Mesenchymal stem cell (in vitro differentiated cells and primary cell): Measurements from ENCODE around the gene SMIM44.

Source experiments
- DNase-seq: peaks from one replicate; pipeline ENCODE4 v3.0.0-alpha.2; 2013
- H2AFZ ChIP-seq: one replicate; pipeline ENCODE4 v1.6.1; 2013; ENCODE audit warnings: low read depth, mild to moderate bottlenecking, control low read depth, inconsistent platforms, low read length, moderate library complexity
- H2AK5ac ChIP-seq: 2 replicates; pipeline ENCODE4 v1.6.1; 2013; ENCODE audit warnings: low read length, moderate library complexity, mild to moderate bottlenecking, inconsistent platforms; ENCODE audit not compliant: severe bottlenecking
- H2BK120ac ChIP-seq: one replicate; pipeline ENCODE4 v1.6.1; 2013; ENCODE audit warnings: low read depth, mild to moderate bottlenecking, inconsistent platforms, low read length, moderate library complexity
- H2BK12ac ChIP-seq, 2 experiments: one replicate each; pipeline ENCODE4 v1.6.1; 2013; ENCODE audit warnings: inconsistent platforms in 2 of 2, low read length in 2 of 2, mild to moderate bottlenecking in 2 of 2, moderate library complexity in 2 of 2, control low read depth in 1 of 2
- H2BK15ac ChIP-seq: one replicate; pipeline ENCODE4 v1.6.1; 2013; ENCODE audit warnings: mild to moderate bottlenecking, low read depth, inconsistent platforms; ENCODE audit not compliant: poor library complexity, severe bottlenecking
- H2BK5ac ChIP-seq: 2 replicates; pipeline ENCODE4 v1.6.1; 2013; ENCODE audit warnings: low read depth, mild to moderate bottlenecking, low read length, control low read depth, inconsistent platforms; ENCODE audit not compliant: poor library complexity, severe bottlenecking
- H3K14ac ChIP-seq, 2 experiments: one replicate each; pipeline ENCODE4 v1.6.1; 2013; ENCODE audit warnings: inconsistent platforms in 2 of 2, low read length in 2 of 2, control low read depth in 1 of 2, mild to moderate bottlenecking in 1 of 2, moderate library complexity in 1 of 2
- H3K18ac ChIP-seq, 2 experiments: one replicate each; pipeline ENCODE4 v1.6.1; 2013; ENCODE audit warnings: inconsistent platforms in 2 of 2, low read length in 2 of 2, control low read depth in 1 of 2, low read depth in 1 of 2, mild to moderate bottlenecking in 1 of 2
- H3K23ac ChIP-seq, 2 experiments: one replicate each; pipeline ENCODE4 v1.6.1; 2013; ENCODE audit warnings: inconsistent platforms in 2 of 2, low read length in 2 of 2, mild to moderate bottlenecking in 2 of 2, moderate library complexity in 2 of 2, control low read depth in 1 of 2
- H3K27ac ChIP-seq: 2 replicates; pipeline ENCODE4 v1.5.1; 2013; ENCODE audit warnings: mild to moderate bottlenecking, moderate library complexity, low read length, control low read depth, inconsistent platforms; ENCODE audit not compliant: poor library complexity, severe bottlenecking
- H3K27me3 ChIP-seq, 2 experiments: 2 replicates each; pipeline versions ENCODE4 v1.6.1 to v1.7.0; 2013; ENCODE audit warnings: low read length in 2 of 2, mild to moderate bottlenecking in 2 of 2, moderate library complexity in 2 of 2, control low read depth in 1 of 2, inconsistent platforms in 1 of 2; ENCODE audit not compliant: control insufficient read depth in 1 of 2, insufficient read depth in 1 of 2
- H3K36me3 ChIP-seq, 2 experiments: 2 replicates each; pipeline versions ENCODE4 v1.6.1 to v1.7.0; 2013; ENCODE audit warnings: low read length in 2 of 2, control low read depth in 1 of 2, inconsistent platforms in 1 of 2, low read depth in 1 of 2, mild to moderate bottlenecking in 1 of 2; ENCODE audit not compliant: insufficient read depth in 2 of 2, control insufficient read depth in 1 of 2
- H3K4ac ChIP-seq, 2 experiments: one replicate each; pipeline ENCODE4 v1.6.1; 2013; ENCODE audit warnings: inconsistent platforms in 2 of 2, low read length in 2 of 2, mild to moderate bottlenecking in 2 of 2, moderate library complexity in 2 of 2, control low read depth in 1 of 2, low read depth in 1 of 2
- H3K4me1 ChIP-seq: 2 replicates; pipeline ENCODE4 v1.6.1; 2013; ENCODE audit warnings: low read depth, low read length, control low read depth; ENCODE audit not compliant: control insufficient read depth, insufficient read depth
- H3K4me2 ChIP-seq: 2 replicates; pipeline ENCODE4 v1.6.1; 2013; ENCODE audit warnings: low read length, mild to moderate bottlenecking, inconsistent platforms; ENCODE audit not compliant: poor library complexity, severe bottlenecking
- H3K4me3 ChIP-seq, 2 experiments: 2 replicates each; pipeline versions ENCODE4 v1.5.1 to v1.7.0; 2013; ENCODE audit warnings: low read length in 2 of 2, mild to moderate bottlenecking in 2 of 2, control low read depth in 1 of 2, low read depth in 1 of 2; ENCODE audit not compliant: insufficient read depth in 1 of 2
- H3K79me1 ChIP-seq: replicated peaks from 2 replicates; pipeline ENCODE4 v1.6.1; 2013; ENCODE audit warnings: mild to moderate bottlenecking, control low read depth, low read length, inconsistent platforms; ENCODE audit not compliant: poor library complexity, severe bottlenecking
- H3K9ac ChIP-seq: 2 replicates; pipeline ENCODE4 v1.7.0; 2013; ENCODE audit warnings: mild to moderate bottlenecking, low read length, moderate library complexity
- H3K9me3 ChIP-seq: 2 replicates; pipeline ENCODE4 v1.7.0; 2013; ENCODE audit warnings: mild to moderate bottlenecking, low read length; ENCODE audit not compliant: control insufficient read depth
- H4K8ac ChIP-seq: one replicate; pipeline ENCODE4 v1.6.1; 2013; ENCODE audit warnings: inconsistent platforms, mild to moderate bottlenecking, low read length, moderate library complexity
- H4K91ac ChIP-seq: one replicate; pipeline ENCODE4 v1.6.1; 2013; ENCODE audit warnings: mild to moderate bottlenecking, low read length, inconsistent platforms
- WGBS: methylation state at CpG from one replicate; pipeline ENCODE4 v1.1.7; 2013; ENCODE audit warnings: mixed read lengths; 5-methylcytosine and 5-hydroxymethylcytosine counted together

Gene SMIM44

GRCh38 chr19:3503036-3503572 lies 19.9 kb upstream of the SMIM44 start:
- no peak overlapping the region for H2BK5ac ChIP-seq
- no peak overlapping the region for H2BK120ac ChIP-seq
- H4K8ac ChIP-seq = peak overlapping the region; percentile 24
- no peak overlapping the region for H2BK12ac ChIP-seq
- H4K91ac ChIP-seq = no peak overlapping the region
- H3K18ac ChIP-seq = no peak overlapping the region
- H3K36me3 ChIP-seq = no peaks in the 10 kb centered on the region
- no peak overlapping the region for H3K27ac ChIP-seq
- no peak overlapping the region for H3K4me3 ChIP-seq
- no peaks in the 10 kb centered on the region for H3K9me3 ChIP-seq
- H3K23ac ChIP-seq = no peak overlapping the region
- no peak overlapping the region for H3K9ac ChIP-seq
- no peak overlapping the region for H2BK15ac ChIP-seq
- 87% methylated on average over 13 of the region's 13 CpGs for WGBS
- H3K4me1 ChIP-seq = peaks cover 20% of the 10 kb centered on the region
- H3K27me3 ChIP-seq = no peaks in the 10 kb centered on the region
- peaks cover 3% of the 10 kb centered on the region for H3K79me1 ChIP-seq
- DNase-seq = peak; percentile 69
- H2AFZ ChIP-seq = no peak overlapping the region
- H3K4me2 ChIP-seq = no peak overlapping the region
- H2AK5ac ChIP-seq = peak overlapping the region; percentile 68
- H3K4ac ChIP-seq = no peak overlapping the region
- H3K14ac ChIP-seq = peak overlapping the region in 1 of 2 experiments; percentile 82

- Histone ChIP-seq H2BK12ac (no peak overlapping the region), H3K4me2 (no peak overlapping the region), H3K27ac (no peak overlapping the region), H2AFZ (no peak overlapping the region), H4K91ac (no peak overlapping the region), H2AK5ac (no peak overlapping the region), H2BK120ac (no peak overlapping the region), H3K9ac (no peak overlapping the region), H3K36me3 (peaks cover 5 to 6% of the 10 kb centered on the region in 2 experiments), H2BK5ac (no peak overlapping the region), H3K9me3 (no peaks in the 10 kb centered on the region), H2BK15ac (no peak overlapping the region), H3K23ac (no peak overlapping the region), H4K8ac (peak overlapping the region; percentile 39), H3K14ac (no peak overlapping the region), H3K4ac (no peak overlapping the region), H3K4me3 (no peak overlapping the region), H3K18ac (no peak overlapping the region), H3K4me1 (peaks cover 18% of the 10 kb centered on the region), H3K27me3 (no peaks in the 10 kb centered on the region), H3K79me1 (peaks cover 8% of the 10 kb centered on the region)
- no peak for DNase-seq
- 96% methylated on average over 3 of the region's 3 CpGs for WGBS
Measured at GRCh38 chr19:3501780-3502179, 18.5 kb upstream of the SMIM44 start.

- peak within 1 kb of the TSS; percentile 97 for H3K9ac ChIP-seq
- no peaks in the 10 kb centered on the region for H3K27me3 ChIP-seq
- H2BK12ac ChIP-seq = peak within 1 kb of the TSS; percentile 80 to 98
- peak within 1 kb of the TSS; percentile 72 to 87 for H3K4ac ChIP-seq
- H3K4me1 ChIP-seq = peaks cover 16% of the 10 kb centered on the region
- H2BK15ac ChIP-seq = peak within 1 kb of the TSS; percentile 95
- peak within 1 kb of the TSS in 1 of 2 experiments; percentile 80 for H3K14ac ChIP-seq
- H4K8ac ChIP-seq = peak within 1 kb of the TSS; percentile 100
- peak within 1 kb of the TSS; percentile 98 to 100 for H3K18ac ChIP-seq
- H3K79me1 ChIP-seq = peaks cover 10% of the 10 kb centered on the region
- WGBS = under 1% methylated on average over 50 of the region's 52 CpGs
- H2AK5ac ChIP-seq = peak within 1 kb of the TSS; percentile 47
- peak within 1 kb of the TSS; percentile 81 for H2AFZ ChIP-seq
- no peak within 1 kb of the TSS for H3K23ac ChIP-seq
- peak within 1 kb of the TSS; percentile 91 to 99 for H3K4me3 ChIP-seq
- H3K27ac ChIP-seq = peak within 1 kb of the TSS; percentile 98
- peak within 1 kb of the TSS; percentile 99 for H2BK5ac ChIP-seq
- H3K36me3 ChIP-seq = peaks cover 17 to 18% of the 10 kb centered on the region in 2 experiments
- H4K91ac ChIP-seq = peak within 1 kb of the TSS; percentile 100
- peak within 1 kb of the TSS; percentile 84 for H3K4me2 ChIP-seq
- H3K9me3 ChIP-seq = no peaks in the 10 kb centered on the region
- peak within 1 kb of the TSS; percentile 87 for H2BK120ac ChIP-seq
- peak; percentile 96 for DNase-seq
Measured at GRCh38 chr19:3500429-3501101, 17.3 kb upstream of the SMIM44 start, which contains the start of gene DOHH. Gene DOHH, minus strand, starts transcription at chr19:3500674. Its CDS starts 3,860 bp downstream, at chr19:3496814.

GRCh38 chr19:3499738-3500428 lies 16.6 kb upstream of the SMIM44 start:
- H2BK12ac ChIP-seq = no peak overlapping the region

More at GRCh38 chr19:3499738-3500428, 16.6 kb upstream of the SMIM44 start:
- Histone ChIP-seq H3K9ac (peak overlapping the region; percentile 97), H3K14ac (no peak overlapping the region), H3K4me3 (peak overlapping the region; percentile 91 to 99), H2AK5ac (no peak overlapping the region), H3K27me3 (no peaks in the 10 kb centered on the region), H4K8ac (peak overlapping the region; percentile 100), H2BK5ac (peak overlapping the region; percentile 99), H3K36me3 (peaks cover 24 to 25% of the 10 kb centered on the region in 2 experiments), H2AFZ (no peak overlapping the region), H3K23ac (no peak overlapping the region), H2BK120ac (peak overlapping the region; percentile 87), H3K18ac (peak overlapping the region in 1 of 2 experiments; percentile 44), H3K4me2 (peak overlapping the region; percentile 84), H3K4me1 (peaks cover 13% of the 10 kb centered on the region), H4K91ac (peak overlapping the region; percentile 100), H3K4ac (peak overlapping the region; percentile 72 to 87), H3K79me1 (peaks cover 10% of the 10 kb centered on the region), H2BK15ac (no peak overlapping the region), H3K27ac (peak overlapping the region; percentile 18), H3K9me3 (no peaks in the 10 kb centered on the region)
- 30% methylated on average over 18 of the region's 18 CpGs for WGBS
- DNase-seq = no peak
